ENCODE measurements around the gene ZBTB12.
"Not testable (repeated sequence)": the region's sequence is repeated elsewhere in the genome, so short reads cannot be mapped to it uniquely, and the experiment has no call there.

ZBTB12 gene, protein sequence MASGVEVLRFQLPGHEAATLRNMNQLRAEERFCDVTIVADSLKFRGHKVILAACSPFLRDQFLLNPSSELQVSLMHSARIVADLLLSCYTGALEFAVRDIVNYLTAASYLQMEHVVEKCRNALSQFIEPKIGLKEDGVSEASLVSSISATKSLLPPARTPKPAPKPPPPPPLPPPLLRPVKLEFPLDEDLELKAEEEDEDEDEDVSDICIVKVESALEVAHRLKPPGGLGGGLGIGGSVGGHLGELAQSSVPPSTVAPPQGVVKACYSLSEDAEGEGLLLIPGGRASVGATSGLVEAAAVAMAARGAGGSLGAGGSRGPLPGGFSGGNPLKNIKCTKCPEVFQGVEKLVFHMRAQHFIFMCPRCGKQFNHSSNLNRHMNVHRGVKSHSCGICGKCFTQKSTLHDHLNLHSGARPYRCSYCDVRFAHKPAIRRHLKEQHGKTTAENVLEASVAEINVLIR

DNA sequence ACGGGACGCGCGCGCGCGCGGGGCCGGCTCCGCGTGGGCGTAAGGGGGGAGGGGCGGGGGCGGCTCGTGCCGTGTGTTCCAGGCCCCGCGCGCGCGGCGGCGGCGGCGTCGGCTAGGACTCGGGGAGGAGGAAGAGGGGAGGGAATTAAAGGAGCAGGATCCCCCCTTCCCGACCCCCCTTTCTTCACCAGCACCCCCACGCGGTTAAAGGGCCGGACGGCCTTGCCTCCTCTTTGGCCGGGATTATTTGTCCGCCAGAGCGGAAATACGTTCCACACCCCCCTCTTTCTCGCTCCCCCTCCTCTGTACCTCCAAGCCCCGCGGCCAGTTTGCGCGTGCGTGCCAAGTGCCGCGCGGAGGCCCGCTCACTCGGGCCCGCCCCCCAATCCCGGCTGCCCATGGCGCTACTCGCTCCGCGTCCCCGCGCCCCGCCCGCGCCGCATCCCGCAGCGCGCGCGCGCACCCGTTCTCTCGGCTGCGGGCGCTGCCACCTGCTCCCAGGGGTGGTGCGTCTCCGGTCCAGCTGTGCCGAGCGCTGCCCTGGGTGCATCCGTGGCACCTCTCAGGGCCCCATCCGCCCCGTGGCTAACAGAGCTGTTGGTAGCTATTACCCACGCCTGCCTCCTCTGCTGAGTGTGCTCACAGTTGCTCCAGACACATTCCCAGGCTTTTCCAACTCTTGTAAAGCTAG, at the start of gene ZBTB12:
TSS of gene ZBTB12 (minus strand) at position 134 of the 691 bp plus-strand sequence. CDS start 781 bp downstream, outside the sequence.
- peak; percentile 97 for DNase-seq

- DNase-seq = no peak
Observed at GRCh38 chr6:31949926-31950548, 48.2 kb upstream of the ZBTB12 start.

- peak; percentile 28 for DNase-seq
Observed at GRCh38 chr6:31948753-31949413, 47.0 kb upstream of the ZBTB12 start.

DNA sequence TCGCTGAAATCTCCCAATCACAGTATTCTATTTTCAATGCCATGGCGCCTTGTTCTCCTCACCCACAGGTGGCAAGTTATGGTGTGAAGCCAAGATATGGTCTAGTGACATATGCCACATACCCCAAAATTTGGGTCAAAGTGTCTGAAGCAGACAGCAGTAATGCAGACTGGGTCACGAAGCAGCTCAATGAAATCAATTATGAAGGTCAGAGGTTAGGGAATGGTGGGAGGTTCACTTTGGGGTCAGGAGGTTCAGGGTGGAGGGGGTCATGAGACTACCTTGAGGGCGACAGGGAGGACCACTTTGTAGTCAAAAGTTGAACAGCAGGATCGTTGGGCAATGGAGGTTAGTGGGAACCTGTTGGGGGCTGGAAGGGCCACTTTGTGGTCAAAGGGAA, 46.4 kb upstream of the ZBTB12 start:
- no peak for DNase-seq

DNA sequence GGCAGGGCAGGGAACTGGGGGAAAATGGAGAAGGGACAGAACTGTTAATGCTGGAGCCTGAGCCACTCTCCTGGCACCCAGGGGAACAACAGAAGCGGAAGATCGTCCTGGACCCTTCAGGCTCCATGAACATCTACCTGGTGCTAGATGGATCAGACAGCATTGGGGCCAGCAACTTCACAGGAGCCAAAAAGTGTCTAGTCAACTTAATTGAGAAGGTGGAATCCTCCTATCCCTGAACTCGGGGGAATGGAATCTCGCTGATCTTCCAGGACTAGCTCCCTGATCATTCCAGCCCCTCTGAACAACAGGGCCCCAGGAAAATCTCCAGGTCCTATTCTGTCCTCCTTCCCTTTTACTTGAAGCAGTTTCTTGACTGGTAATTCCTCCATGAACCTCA, 46.0 kb upstream of the ZBTB12 start:
- no peak for DNase-seq

GRCh38 chr6:31947070-31947675, 45.3 kb upstream of the ZBTB12 start:
- DNase-seq = no peak

- DNase-seq = no peak
Observed at GRCh38 chr6:31946370-31946885, 44.5 kb upstream of the ZBTB12 start.

- DNase-seq = peak; percentile 83
Observed at GRCh38 chr6:31945507-31946369, 43.9 kb upstream of the ZBTB12 start, which contains the start of gene CFB. Gene CFB (plus strand): TSS chr6:31946095. CDS start chr6:31946222, 127 bp downstream.

DNA sequence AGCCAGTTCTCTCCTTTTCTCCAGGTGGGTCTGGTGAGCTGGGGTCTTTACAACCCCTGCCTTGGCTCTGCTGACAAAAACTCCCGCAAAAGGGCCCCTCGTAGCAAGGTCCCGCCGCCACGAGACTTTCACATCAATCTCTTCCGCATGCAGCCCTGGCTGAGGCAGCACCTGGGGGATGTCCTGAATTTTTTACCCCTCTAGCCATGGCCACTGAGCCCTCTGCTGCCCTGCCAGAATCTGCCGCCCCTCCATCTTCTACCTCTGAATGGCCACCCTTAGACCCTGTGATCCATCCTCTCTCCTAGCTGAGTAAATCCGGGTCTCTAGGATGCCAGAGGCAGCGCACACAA, 43.2 kb upstream of the ZBTB12 start:
- no peak for DNase-seq

DNA sequence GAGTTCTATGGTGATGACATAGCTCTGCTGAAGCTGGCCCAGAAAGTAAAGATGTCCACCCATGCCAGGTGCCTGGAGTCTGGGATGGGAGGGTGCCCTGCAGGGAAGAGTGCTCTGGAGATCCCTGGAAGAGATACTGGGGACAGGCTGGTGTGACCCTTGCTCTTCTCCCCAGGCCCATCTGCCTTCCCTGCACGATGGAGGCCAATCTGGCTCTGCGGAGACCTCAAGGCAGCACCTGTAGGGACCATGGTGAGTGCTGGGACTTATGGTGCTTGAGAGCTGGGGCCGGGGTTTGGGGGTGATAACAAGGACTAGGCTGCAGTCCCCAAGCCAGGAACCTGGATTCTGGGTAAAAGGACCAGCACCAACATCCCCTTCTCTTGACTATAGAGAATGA, 41.9 kb upstream of the ZBTB12 start:
- no peak for DNase-seq

GRCh38 chr6:31940256-31940664, 38.4 kb upstream of the ZBTB12 start:
- peak; percentile 32 for DNase-seq

DNA sequence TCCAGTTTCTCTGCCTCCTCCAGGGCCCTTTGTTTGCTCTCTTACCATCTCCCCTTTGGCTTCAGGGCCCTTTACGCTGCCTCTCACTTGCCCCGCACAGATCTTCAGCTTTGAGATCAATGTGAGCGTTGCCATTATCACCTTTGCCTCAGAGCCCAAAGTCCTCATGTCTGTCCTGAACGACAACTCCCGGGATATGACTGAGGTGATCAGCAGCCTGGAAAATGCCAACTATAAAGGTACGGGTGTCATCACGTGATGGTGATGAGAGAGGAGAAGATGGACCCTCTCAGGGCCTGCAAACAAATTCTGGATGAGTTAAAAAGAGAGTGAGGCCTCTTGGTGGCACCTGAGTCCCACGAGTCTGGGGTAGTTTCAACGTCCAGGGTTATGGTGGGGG, 33.9 kb upstream of the ZBTB12 start:
- DNase-seq = no peak

DNA sequence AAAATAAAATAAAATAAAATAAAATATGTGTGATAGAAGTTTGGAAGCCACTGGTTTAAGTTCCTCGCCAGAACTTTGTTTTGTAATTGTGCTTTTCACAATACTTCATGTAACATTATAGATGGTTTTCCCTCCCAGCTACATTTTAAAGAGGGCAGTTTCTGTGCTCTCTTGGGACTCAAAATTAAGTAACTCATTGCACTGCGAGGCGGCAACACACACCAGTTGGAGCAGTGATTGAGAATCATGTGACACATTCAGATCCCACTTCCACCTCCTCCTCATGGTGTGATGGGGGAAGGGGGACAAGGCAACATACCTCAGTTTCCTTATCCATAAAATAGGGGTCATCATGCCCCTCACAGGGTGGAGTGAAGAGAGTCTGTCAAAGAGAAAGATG, 33.1 kb upstream of the ZBTB12 start:
- DNase-seq = no peak

DNA sequence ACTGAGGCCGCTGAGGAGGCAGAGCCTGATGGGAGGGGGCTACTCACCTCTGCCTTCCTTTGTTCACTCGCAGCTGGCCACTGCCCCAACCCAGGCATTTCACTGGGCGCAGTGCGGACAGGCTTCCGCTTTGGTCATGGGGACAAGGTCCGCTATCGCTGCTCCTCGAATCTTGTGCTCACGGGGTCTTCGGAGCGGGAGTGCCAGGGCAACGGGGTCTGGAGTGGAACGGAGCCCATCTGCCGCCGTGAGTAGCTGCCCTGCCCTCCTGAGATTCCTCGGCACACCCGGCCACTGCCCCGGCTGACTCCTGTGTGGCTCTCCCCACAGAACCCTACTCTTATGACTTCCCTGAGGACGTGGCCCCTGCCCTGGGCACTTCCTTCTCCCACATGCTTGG, 31.7 kb upstream of the ZBTB12 start:
- DNase-seq = no peak

- DNase-seq = not testable (repeated sequence)
Observed at GRCh38 chr6:31932137-31932536, 30.3 kb upstream of the ZBTB12 start.

DNA sequence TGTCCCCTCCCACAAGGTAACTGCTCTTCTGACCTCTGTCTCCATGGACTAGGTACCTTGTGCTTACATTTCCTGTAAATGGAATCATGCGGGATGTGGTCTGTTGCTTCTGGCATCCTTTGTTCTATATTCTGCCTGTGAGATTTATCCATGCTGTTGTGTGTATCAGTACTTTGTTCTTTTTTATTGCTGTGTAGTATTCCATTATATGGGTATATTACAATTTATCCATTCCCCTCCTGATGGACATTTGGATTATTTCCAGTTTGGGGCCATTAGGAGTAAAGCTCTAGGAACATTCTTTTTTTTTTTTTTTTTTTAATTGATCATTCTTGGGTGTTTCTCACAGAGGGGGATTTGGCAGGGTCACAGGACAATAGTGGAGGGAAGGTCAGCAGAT, 29.1 kb upstream of the ZBTB12 start:
- DNase-seq = no peak

DNA sequence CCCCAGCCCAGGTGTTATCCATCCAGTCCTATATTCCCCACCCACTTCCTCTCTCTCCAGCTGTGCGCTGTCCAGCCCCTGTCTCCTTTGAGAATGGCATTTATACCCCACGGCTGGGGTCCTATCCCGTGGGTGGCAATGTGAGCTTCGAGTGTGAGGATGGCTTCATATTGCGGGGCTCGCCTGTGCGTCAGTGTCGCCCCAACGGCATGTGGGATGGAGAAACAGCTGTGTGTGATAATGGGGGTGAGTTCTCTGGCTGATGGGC, 26.7 kb upstream of the ZBTB12 start:
- DNase-seq = no peak

- no peak for DNase-seq
Observed at GRCh38 chr6:31927863-31928671, 26.2 kb upstream of the ZBTB12 start.

DNA sequence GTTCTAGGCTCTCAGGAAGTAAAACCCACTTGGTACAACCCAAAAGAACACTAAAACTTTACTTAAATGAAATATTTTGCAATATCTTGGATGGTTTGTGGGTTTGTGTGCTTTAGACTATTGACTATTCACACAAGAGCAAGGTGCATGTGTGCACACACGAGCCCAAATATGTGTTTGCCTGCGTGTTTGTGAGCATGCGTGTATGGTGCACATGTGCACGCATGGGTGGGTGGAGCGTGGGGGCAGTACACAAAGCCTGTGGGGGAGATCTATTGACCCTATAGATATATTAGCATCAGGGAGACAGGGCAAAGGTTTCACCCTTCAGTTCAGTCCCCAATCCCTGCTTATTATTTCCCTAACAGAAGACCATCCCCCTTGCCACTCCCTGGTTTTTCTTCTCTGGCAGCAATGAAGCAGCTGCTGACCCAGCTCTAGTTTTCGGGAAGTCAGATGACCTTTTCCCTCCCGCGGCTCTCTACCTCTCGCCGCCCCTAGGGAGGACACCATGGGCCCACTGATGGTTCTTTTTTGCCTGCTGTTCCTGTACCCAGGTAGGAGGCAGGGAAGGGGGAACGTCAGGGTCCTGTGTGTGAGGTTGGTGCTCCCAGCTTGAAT, 25.5 kb upstream of the ZBTB12 start, which contains the start of gene C2:
TSS of gene C2 (plus strand) at position 476 of the 621 bp plus-strand sequence. CDS start at position 512, 36 bp downstream.
- no peak for DNase-seq

GRCh38 chr6:31922942-31923341, 21.1 kb upstream of the ZBTB12 start:
- no peak for DNase-seq

Measured in fibroblast of upper back skin (primary cell).